ENCODE results near the gene CHIA.

DNA sequence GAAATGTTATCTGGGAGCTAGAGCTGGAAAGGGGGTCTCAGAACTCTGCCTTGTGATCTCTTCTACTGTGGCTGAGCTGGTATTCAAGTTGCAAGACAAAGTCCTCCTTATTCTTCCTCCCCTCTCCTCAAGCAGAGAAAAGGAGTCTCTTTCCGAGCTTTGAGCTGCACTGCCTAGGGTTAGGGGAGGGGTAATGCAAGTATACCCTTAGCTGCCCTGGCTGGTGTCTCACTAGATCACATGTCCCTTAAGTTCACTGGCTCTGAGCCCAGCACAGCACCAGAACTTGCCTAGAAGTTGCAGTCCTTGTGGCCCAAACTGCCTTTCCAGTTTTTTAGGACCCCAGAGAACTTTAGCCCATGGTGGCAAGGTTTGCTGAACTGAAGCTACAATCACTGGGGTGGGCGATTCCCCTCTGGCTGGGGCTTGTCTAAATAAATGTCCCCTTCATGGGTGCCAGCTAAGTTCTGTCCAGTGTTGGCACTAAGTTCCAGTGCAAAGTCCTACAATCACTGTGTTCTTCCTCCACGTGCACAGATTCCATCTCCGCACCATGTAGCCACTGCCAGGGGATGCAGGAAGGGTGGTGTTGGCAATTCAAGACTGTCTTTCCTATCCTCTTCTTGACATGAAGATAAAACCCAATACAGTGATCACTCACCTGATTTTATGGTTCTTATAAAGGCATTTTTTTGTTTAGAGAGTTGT, 22.7 kb upstream of the CHIA start:
- TF ChIP-seq, protein P1, sequence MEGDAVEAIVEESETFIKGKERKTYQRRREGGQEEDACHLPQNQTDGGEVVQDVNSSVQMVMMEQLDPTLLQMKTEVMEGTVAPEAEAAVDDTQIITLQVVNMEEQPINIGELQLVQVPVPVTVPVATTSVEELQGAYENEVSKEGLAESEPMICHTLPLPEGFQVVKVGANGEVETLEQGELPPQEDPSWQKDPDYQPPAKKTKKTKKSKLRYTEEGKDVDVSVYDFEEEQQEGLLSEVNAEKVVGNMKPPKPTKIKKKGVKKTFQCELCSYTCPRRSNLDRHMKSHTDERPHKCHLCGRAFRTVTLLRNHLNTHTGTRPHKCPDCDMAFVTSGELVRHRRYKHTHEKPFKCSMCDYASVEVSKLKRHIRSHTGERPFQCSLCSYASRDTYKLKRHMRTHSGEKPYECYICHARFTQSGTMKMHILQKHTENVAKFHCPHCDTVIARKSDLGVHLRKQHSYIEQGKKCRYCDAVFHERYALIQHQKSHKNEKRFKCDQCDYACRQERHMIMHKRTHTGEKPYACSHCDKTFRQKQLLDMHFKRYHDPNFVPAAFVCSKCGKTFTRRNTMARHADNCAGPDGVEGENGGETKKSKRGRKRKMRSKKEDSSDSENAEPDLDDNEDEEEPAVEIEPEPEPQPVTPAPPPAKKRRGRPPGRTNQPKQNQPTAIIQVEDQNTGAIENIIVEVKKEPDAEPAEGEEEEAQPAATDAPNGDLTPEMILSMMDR (IDR thresholded peaks at IDR 0.05 in 2 of 3, conservative IDR thresholded peaks at IDR 0.05 in 1 of 3; ENCODE audit: borderline replicate concordance in 1 of 3, insufficient read depth in 1 of 3, low read depth in 2 of 3, low read length in 2 of 3) = no peak
- no peak for TF ChIP-seq SIN3A (IDR thresholded peaks at IDR 0.05; ENCODE audit: low read depth)

Measured in HCT116 (cell line).